Bronchial epithelial cell (primary cell): Measurements from ENCODE around the gene PAQR6. TPM values are rescaled to one million over a fixed set of nuclear protein-coding genes. Genes with fewer than 3 reads are reported as not detected.
A peak's percentile ranks its signal among the peaks of the same experiment; 100 is the strongest.

Source experiments
- DNase-seq: peaks from one replicate; pipeline ENCODE4 v3.0.0-alpha.2; 2010; ENCODE audit warnings: low read depth
- FAIRE-seq: peaks from 2 replicates; lab custom pipeline; 2011; peaks lifted over from hg19 to GRCh38; lab: Jason Lieb, UNC
- H3K27me3 ChIP-seq: 2 replicates; pipeline ENCODE4 v1.5.1; 2011; ENCODE audit warnings: low read length; ENCODE audit not compliant: control insufficient read depth, insufficient read depth
- H3K36me3 ChIP-seq: 2 replicates; pipeline ENCODE4 v1.5.1; 2011; ENCODE audit warnings: low read length; ENCODE audit not compliant: control insufficient read depth, insufficient read depth
- H3K4me3 ChIP-seq: 2 replicates; pipeline ENCODE4 v1.5.1; 2011; ENCODE audit warnings: mild to moderate bottlenecking, low read depth, low read length, control low read depth
- total RNA-seq: library from RNA; depleted of rRNA; stranded (reverse); fragments of >200 nt; gene quantifications from 2 replicates; pipeline ENCODE4 v1.2.1, GENCODE V29; 2014
- TF ChIP-seq, protein P1 (sequence below): IDR thresholded peaks from 2 replicates; pipeline ENCODE4 v1.5.1; 2011; ENCODE audit warnings: mild to moderate bottlenecking, moderate library complexity, low read length, control low read depth, inconsistent platforms; ENCODE audit not compliant: insufficient read depth, severe bottlenecking

Gene PAQR6
- total RNA-seq, 1 donor from 2014 or later = 0.26 TPM

DNA sequence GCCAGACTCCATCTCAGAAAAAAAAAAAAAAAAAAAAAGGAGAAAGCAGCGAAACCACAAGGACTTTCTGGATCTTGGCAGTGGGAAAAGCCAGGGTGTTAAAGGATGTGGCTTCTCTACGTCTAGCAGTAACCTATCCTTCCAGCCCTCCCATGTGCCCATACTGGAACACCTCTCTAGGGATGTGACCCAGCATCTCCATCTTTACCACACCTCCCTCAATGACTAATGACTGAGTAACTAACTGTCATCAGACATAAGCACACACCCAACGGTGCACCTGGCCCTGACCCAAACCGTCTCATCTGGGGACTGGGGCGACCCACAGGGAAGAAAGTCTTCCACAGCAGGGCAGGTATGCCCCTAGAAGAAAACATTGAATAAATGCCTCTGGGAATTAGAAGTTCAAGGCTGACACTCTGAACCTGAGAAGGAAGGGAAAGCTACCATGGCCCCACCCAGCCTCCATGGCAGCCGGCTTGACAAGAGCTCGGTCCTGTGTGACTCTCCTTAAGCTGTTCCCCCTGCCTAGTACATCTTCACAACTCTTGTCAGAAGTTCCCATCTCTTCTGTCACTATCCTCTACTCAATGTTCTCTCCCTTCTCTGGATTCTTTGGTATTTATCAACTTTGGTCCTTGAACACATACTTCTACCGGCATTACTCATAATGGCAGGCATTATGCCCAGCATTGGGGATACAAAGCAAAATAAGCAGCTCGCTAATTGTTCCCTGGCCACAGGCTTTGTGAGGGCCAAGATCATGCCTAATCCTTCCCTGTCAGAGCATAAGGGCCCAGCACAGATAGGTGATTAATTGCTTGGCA is 14.8 kb upstream of the PAQR6 start:
- peaks cover 48% of the 10 kb centered on the region for H3K36me3 ChIP-seq
- DNase-seq (peak; percentile 96), FAIRE-seq (peak; percentile 70)
- TF ChIP-seq, protein P1, sequence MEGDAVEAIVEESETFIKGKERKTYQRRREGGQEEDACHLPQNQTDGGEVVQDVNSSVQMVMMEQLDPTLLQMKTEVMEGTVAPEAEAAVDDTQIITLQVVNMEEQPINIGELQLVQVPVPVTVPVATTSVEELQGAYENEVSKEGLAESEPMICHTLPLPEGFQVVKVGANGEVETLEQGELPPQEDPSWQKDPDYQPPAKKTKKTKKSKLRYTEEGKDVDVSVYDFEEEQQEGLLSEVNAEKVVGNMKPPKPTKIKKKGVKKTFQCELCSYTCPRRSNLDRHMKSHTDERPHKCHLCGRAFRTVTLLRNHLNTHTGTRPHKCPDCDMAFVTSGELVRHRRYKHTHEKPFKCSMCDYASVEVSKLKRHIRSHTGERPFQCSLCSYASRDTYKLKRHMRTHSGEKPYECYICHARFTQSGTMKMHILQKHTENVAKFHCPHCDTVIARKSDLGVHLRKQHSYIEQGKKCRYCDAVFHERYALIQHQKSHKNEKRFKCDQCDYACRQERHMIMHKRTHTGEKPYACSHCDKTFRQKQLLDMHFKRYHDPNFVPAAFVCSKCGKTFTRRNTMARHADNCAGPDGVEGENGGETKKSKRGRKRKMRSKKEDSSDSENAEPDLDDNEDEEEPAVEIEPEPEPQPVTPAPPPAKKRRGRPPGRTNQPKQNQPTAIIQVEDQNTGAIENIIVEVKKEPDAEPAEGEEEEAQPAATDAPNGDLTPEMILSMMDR = no peak
- no peaks in the 10 kb centered on the region for H3K27me3 ChIP-seq
- H3K4me3 ChIP-seq = no peak overlapping the region

DNA sequence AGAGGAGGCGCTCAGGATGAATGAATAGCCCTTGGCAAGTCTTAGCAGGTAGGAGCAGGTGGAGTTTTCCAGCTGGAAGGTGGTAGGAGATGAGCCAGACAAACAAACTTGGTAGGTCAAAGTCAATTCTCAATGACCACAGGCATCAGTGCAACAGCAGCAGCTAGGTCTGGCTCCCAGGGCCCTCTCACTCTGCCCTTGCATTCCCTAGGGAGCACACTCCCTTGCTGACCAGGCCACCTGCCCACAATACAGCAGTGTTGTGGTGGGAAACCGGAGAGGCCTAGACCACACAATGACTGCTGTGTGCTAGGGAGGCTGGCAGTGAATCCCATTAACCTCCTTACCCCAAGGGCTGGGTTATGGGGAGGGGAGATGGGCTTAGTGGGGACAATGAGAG is 13.0 kb upstream of the PAQR6 start:
- peaks cover 47% of the 10 kb centered on the region for H3K36me3 ChIP-seq
- no peak overlapping the region for H3K4me3 ChIP-seq
- peak; percentile 59 for DNase-seq

DNA sequence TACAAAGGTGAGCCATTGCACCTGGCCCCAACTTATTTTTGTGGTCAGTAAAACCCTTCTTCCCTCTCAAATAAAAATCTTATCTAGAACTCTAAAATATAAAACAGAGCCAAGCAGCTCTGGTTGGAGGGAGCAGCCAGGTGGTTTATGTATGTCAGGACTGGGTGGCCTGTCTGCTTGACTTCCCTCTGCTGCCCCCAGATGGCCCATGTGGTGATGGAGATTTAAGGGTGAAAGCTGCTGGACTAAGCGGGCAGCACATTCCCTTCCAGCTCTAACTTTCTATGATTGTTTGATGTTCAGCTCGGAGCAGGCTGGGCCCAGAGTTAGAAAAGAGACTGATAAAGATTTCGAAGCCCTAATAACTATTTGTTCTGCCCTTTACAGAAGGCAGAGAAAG is 11.9 kb upstream of the PAQR6 start:
- FAIRE-seq (no peak), DNase-seq (no peak)
- H3K36me3 ChIP-seq = peaks cover 41% of the 10 kb centered on the region
- TF ChIP-seq, protein P1 = no peak
- no peak overlapping the region for H3K4me3 ChIP-seq
- H3K27me3 ChIP-seq = no peaks in the 10 kb centered on the region

More for the DNA sequence above, 13.0 kb upstream of the PAQR6 start:
- TF ChIP-seq, protein P1 = no peak
- H3K27me3 ChIP-seq = no peaks in the 10 kb centered on the region
- no peak for FAIRE-seq

DNA sequence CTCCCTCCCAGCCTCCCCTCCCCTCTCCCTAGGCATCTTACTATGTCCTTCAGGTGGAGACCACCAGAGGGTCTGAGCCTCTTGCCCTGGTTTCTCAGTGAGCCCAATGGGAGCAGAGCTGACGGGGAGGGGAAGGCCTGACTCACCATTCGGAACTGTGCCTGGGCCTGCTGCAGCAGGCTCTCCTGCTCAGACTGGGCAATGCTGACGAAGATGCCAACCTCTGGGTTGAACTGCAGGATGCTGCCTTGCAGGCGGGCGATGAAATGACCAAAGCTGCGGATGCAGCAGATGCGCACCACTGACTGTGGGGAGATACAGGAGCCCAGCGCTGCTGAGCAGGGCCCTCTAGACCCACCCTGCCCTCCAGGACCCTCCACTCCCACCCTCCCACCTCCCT is 11.0 kb upstream of the PAQR6 start:
- FAIRE-seq (no peak), DNase-seq (peak; percentile 86)
- Histone ChIP-seq H3K27me3 (no peaks in the 10 kb centered on the region), H3K36me3 (peaks cover 40% of the 10 kb centered on the region), H3K4me3 (no peak overlapping the region)
- TF ChIP-seq, protein P1 = no peak

DNA sequence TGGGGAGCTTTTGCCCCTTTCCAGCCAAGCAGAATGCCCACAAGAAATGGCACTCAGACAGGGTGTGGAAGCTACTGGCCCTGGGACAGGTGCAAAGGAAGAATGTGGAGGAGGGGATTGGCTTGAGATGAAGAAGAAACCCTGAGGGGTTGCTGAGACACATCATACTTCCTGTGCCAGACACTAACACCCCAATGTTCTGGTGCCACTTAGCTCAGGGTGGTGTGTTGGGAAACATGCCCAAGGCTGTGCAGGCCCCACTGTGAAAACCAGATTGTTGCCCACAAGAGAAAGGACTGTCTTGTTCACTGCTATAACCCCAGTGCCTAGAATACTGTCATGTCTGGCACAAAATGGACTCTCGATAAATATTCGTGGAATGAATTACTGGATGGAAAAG is 9.9 kb upstream of the PAQR6 start:
- Histone ChIP-seq H3K36me3 (peaks cover 47% of the 10 kb centered on the region), H3K4me3 (no peak overlapping the region), H3K27me3 (no peaks in the 10 kb centered on the region)
- DNase-seq = no peak
- TF ChIP-seq, protein P1 = no peak
- FAIRE-seq = no peak
